IPS-20b (cell line): ENCODE results near the gene ABHD6.
A peak's percentile ranks its signal among the peaks of the same experiment; 100 is the strongest.
"Not testable (repeated sequence)": the region's sequence is repeated elsewhere in the genome, so short reads cannot be mapped to it uniquely, and the experiment has no call there.

ENCODE experiments used
- H3K27ac ChIP-seq: one replicate; pipeline ENCODE4 v1.5.1; 2013; ENCODE audit warnings: low read length
- H3K27me3 ChIP-seq: 2 replicates; pipeline ENCODE4 v1.6.1; 2013; ENCODE audit warnings: mild to moderate bottlenecking, low read length, inconsistent platforms; ENCODE audit not compliant: insufficient read depth
- H3K36me3 ChIP-seq: 2 replicates; pipeline ENCODE4 v1.6.1; 2013; ENCODE audit warnings: low read depth, mild to moderate bottlenecking, inconsistent platforms, low read length, moderate library complexity; ENCODE audit not compliant: insufficient read depth
- H3K4me1 ChIP-seq: 2 replicates; pipeline ENCODE4 v1.6.1; 2013; ENCODE audit warnings: mild to moderate bottlenecking, control low read depth, inconsistent platforms, low read length, moderate library complexity; ENCODE audit not compliant: insufficient read depth
- H3K4me3 ChIP-seq: 2 replicates; pipeline ENCODE4 v1.5.1; 2013; ENCODE audit warnings: mild to moderate bottlenecking, low read length, inconsistent platforms
- H3K9ac ChIP-seq: 2 replicates; pipeline ENCODE4 v1.6.1; 2013; ENCODE audit warnings: low read depth, mild to moderate bottlenecking, inconsistent platforms, low read length, moderate library complexity
- H3K9me3 ChIP-seq: 2 replicates; pipeline ENCODE4 v1.6.1; 2013; ENCODE audit warnings: mild to moderate bottlenecking, low read depth, low read length, inconsistent platforms; ENCODE audit not compliant: insufficient read depth

The ABHD6 gene

GRCh38 chr3:58332575-58333188 lies 95.1 kb downstream of the ABHD6 start, which contains the start of gene PXK:
Gene PXK, plus strand, starts transcription at chr3:58332892. Its CDS starts 97 bp downstream, at chr3:58332989.
- no peak within 1 kb of the TSS for H3K27ac ChIP-seq

DNA sequence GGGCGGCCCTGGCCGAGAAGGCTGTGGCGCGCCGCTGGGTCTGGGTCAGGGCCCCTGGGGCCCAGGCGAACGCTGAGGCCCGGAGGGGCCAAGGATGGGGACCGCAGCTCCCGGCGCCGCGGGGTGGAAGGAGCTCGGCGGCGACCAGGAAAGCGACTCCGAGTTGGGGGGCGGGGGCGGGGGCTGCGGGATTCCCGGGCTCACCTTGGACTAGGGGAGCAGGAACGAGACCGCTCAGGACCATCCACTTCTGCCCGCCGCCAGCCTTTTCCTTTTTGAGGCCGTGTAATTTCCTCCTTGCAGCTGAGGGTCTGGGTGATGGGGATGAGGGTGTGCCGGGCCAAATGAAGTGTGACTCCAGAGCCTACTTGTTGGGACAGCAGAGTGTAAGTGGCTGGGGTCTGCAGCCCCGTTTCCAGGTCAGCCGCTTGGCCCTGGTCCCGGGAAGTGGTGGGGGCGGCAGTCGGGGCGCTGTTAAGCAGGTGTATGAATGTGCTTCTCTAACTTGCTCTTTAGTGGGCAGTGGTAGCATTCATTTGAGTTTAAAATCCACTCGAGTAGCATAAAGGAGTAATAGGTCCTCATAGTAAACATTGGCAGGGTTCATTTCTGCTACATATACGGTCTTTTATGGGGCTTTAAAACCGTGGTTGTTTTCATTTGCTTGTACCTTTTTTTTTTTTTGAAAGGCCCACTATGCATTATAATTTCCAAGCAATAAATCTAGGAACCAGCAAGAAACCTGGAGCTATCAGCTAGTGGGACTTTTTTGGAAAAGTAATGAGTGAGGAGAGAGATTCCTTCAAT lies 95.8 kb downstream of the ABHD6 start:
- Histone ChIP-seq H3K27ac (no peak overlapping the region), H3K9me3 (no peaks in the 10 kb centered on the region), H3K4me1 (no peaks in the 10 kb centered on the region; the same call in 1 of the 2 replicates), H3K27me3 (peaks cover 25% of the 10 kb centered on the region), H3K9ac (no peak overlapping the region), H3K4me3 (peak overlapping the region; percentile 67), H3K36me3 (no peaks in the 10 kb centered on the region)

More at GRCh38 chr3:58332575-58333188, 95.1 kb downstream of the ABHD6 start, which contains the start of gene PXK:
- Histone ChIP-seq H3K4me3 (peak within 1 kb of the TSS; percentile 67), H3K36me3 (no peaks in the 10 kb centered on the region), H3K9me3 (no peaks in the 10 kb centered on the region), H3K9ac (no peak within 1 kb of the TSS), H3K4me1 (no peaks in the 10 kb centered on the region; the same call in 1 of the 2 replicates), H3K27me3 (peaks cover 25% of the 10 kb centered on the region)

GRCh38 chr3:58334013-58334321 lies 96.4 kb downstream of the ABHD6 start:
- Histone ChIP-seq H3K9ac (no peak overlapping the region), H3K4me1 (no peaks in the 10 kb centered on the region; the same call in 1 of the 2 replicates), H3K27ac (no peak overlapping the region)

DNA sequence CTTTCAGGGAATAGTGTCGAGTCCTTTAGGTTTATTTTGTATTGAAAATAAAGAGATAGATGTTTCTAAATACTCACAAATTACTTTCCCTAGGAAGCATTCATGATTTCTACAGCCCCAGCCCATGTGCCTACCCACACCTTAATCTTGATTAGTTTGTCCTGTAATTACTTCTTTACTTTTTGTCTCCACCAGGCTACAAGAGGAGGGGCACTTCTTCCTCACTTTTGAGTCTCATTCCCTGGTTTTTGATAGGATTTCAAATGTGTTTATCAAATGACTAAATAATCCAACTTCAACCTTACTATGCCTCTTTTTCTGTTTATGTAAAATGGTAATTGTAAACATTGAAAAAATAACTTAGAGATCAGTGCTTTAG lies 96.9 kb downstream of the ABHD6 start:
- no peaks in the 10 kb centered on the region for H3K9me3 ChIP-seq
- H3K9ac ChIP-seq: no peak overlapping the region
- H3K36me3 ChIP-seq: no peaks in the 10 kb centered on the region
- H3K27me3 ChIP-seq: peaks cover 25% of the 10 kb centered on the region
- no peaks in the 10 kb centered on the region; the same call in 1 of the 2 replicates for H3K4me1 ChIP-seq
- no peak overlapping the region for H3K27ac ChIP-seq
- H3K4me3 ChIP-seq: no peak overlapping the region

More at GRCh38 chr3:58334013-58334321, 96.4 kb downstream of the ABHD6 start:
- Histone ChIP-seq H3K9me3 (no peaks in the 10 kb centered on the region), H3K4me3 (peak overlapping the region; percentile 67), H3K36me3 (no peaks in the 10 kb centered on the region), H3K27me3 (peaks cover 25% of the 10 kb centered on the region)

DNA sequence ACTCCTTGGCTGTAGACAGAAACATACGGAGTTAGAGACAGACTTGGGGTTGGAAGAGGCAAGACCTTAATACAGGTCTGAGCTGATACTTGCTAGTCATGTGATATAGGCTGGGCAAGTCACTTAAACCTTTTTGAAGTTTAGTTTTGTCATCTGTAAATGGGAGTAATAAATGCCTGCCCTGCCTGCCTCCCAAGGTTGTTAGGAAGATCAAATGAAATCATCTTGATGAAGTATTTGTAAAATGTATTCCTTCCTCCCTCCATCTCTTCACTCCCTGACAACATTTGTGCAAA lies 98.0 kb downstream of the ABHD6 start:
- H3K27me3 ChIP-seq: peaks cover 25% of the 10 kb centered on the region
- no peak overlapping the region for H3K9ac ChIP-seq
- H3K36me3 ChIP-seq: no peaks in the 10 kb centered on the region
- no peaks in the 10 kb centered on the region for H3K9me3 ChIP-seq
- H3K4me1 ChIP-seq: no peaks in the 10 kb centered on the region; the same call in 1 of the 2 replicates
- H3K4me3 ChIP-seq: no peak overlapping the region
- H3K27ac ChIP-seq: no peak overlapping the region

DNA sequence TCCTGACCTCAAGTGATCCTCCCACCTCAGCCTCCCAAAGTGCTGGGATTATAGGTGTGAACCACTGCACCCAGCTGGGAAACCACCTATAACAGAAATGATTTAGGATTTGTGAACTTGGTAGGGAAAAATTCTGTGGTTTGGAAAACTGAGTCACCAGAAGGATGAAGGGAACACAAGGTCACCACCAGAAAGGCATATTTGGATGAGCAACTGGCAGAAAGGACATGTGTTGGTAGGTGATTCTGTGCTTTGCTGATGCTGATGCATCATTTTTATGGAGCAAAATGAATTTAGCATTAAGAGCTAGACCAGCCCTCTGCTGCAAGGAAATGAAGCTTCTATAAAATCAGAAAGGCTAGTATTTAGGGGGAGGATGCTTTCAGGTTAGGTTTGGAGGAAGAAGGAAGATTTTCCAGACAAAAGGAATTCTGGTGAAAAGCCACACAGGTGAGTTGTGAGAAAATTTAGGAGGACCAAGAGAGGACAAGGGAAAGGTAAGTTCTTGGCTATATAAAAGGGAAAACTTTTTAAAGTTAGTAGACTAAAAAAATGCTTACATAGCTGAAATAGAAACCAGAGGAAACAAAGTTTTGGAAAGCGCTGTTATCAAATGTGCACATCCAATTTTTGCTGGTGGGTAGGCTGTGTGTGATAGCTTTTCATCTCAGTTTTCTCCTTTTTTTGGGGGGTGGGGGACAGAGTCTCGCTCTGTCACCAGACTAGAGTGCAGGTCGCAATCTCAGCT lies 98.7 kb downstream of the ABHD6 start:
- Histone ChIP-seq H3K27me3 (peaks cover 25% of the 10 kb centered on the region), H3K9me3 (no peaks in the 10 kb centered on the region), H3K4me3 (no peak overlapping the region), H3K4me1 (no peaks in the 10 kb centered on the region; the same call in 1 of the 2 replicates), H3K36me3 (no peaks in the 10 kb centered on the region), H3K9ac (no peak overlapping the region), H3K27ac (no peak overlapping the region)

- Histone ChIP-seq H3K9me3 (no peaks in the 10 kb centered on the region), H3K27me3 (peaks cover 17% of the 10 kb centered on the region), H3K9ac (no peak overlapping the region), H3K4me3 (no peak overlapping the region), H3K36me3 (no peaks in the 10 kb centered on the region), H3K4me1 (no peaks in the 10 kb centered on the region; the same call in 1 of the 2 replicates), H3K27ac (no peak overlapping the region)
Observed at GRCh38 chr3:58337190-58337589, 99.6 kb downstream of the ABHD6 start.

DNA sequence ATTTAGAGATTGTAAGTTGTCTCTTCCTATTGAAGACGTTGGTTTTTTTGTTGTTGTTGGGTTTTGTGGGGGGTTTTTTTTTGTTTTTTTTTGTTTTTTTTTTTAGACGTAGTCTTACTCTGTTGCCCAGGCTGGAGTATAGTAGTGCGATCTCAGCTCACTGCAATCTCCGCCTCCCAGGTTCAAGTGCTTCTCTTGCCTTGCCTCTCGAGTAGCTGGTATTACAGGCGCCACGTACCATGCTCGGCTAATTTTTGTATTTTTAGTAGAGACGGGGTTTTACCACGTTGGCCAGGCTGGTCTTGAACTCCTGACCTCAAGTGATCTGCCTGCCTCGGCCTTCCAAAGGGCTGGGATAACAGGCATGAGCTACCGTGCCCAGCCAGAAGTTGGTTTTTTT lies 101.6 kb downstream of the ABHD6 start:
- not testable (repeated sequence) for H3K36me3 ChIP-seq, H3K27ac ChIP-seq, H3K9me3 ChIP-seq, H3K27me3 ChIP-seq, H3K4me1 ChIP-seq, H3K4me3 ChIP-seq, H3K9ac ChIP-seq

GRCh38 chr3:58340594-58341244 lies 103.1 kb downstream of the ABHD6 start:
- Histone ChIP-seq H3K36me3 (no peaks in the 10 kb centered on the region), H3K4me1 (no peaks in the 10 kb centered on the region), H3K9ac (no peak overlapping the region), H3K27me3 (no peaks in the 10 kb centered on the region), H3K4me3 (no peak overlapping the region), H3K27ac (no peak overlapping the region), H3K9me3 (no peaks in the 10 kb centered on the region)

- H3K36me3 ChIP-seq: no peaks in the 10 kb centered on the region
- H3K9me3 ChIP-seq: no peaks in the 10 kb centered on the region
- H3K4me1 ChIP-seq: no peaks in the 10 kb centered on the region
- H3K4me3 ChIP-seq: no peak overlapping the region
- no peaks in the 10 kb centered on the region for H3K27me3 ChIP-seq
- no peak overlapping the region for H3K27ac ChIP-seq
- H3K9ac ChIP-seq: no peak overlapping the region
Observed at GRCh38 chr3:58341376-58341775, 103.8 kb downstream of the ABHD6 start.

DNA sequence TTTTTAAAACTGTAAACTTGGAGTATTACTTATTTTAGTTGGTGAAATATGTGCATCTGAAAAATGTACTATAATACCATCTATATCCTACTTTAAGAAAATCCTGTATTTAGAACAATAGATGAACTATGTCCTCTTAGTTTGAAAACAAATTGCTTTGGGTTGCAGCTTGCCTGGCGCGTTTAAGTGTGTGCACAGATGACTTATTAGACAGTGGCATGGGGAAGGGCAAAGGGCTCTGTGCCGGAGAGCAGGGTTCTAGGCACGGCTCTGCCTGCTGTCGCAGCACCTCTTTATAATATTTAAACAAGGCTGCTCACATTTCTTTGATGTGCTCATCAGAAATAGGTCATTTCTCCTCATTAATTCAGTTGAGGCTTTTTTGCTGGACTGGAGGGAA lies 105.1 kb downstream of the ABHD6 start:
- Histone ChIP-seq H3K27me3 (no peaks in the 10 kb centered on the region), H3K4me1 (no peaks in the 10 kb centered on the region), H3K27ac (no peak overlapping the region), H3K36me3 (no peaks in the 10 kb centered on the region), H3K4me3 (no peak overlapping the region), H3K9me3 (no peaks in the 10 kb centered on the region), H3K9ac (no peak overlapping the region)
